Endodermal cell (in vitro differentiated cells): ENCODE measurements around the gene EP300. TPM values are rescaled to one million over a fixed set of nuclear protein-coding genes. Genes with fewer than 3 reads are reported as not detected.

Source experiments
- DNase-seq: peaks from one replicate; pipeline ENCODE4 v3.0.0-alpha.2; 2017
- H3K27ac ChIP-seq: 2 replicates; pipeline ENCODE4 v1.5.1; 2013; ENCODE audit warnings: mild to moderate bottlenecking, low read depth, low read length, moderate library complexity
- H3K27me3 ChIP-seq: 2 replicates; pipeline ENCODE4 v1.6.1; 2013; ENCODE audit warnings: mild to moderate bottlenecking, low read length, moderate library complexity; ENCODE audit not compliant: insufficient read depth, control insufficient read depth, poor library complexity, severe bottlenecking
- H3K36me3 ChIP-seq: 2 replicates; pipeline ENCODE4 v1.7.0; 2013; ENCODE audit warnings: mild to moderate bottlenecking, low read length, moderate library complexity; ENCODE audit not compliant: control insufficient read depth, insufficient read depth
- H3K4me1 ChIP-seq: one replicate; pipeline ENCODE4 v1.7.0; 2013; ENCODE audit warnings: low read length; ENCODE audit not compliant: control insufficient read depth, insufficient read depth
- H3K4me3 ChIP-seq: 2 replicates; pipeline ENCODE4 v1.5.1; 2013; ENCODE audit warnings: mild to moderate bottlenecking, low read length, moderate library complexity
- H3K9ac ChIP-seq: 2 replicates; pipeline ENCODE4 v1.6.1; 2013; ENCODE audit warnings: mild to moderate bottlenecking, low read length, moderate library complexity; ENCODE audit not compliant: poor library complexity, severe bottlenecking; ENCODE audit errors: extremely low read depth
- H3K9me3 ChIP-seq: 2 replicates; pipeline ENCODE4 v1.6.1; 2013; ENCODE audit warnings: mild to moderate bottlenecking, low read length, moderate library complexity; ENCODE audit not compliant: control insufficient read depth
- H3K27ac Mint-ChIP-seq: 2 replicates; pipeline ENCODE4 v1.8.0; 2020; ENCODE audit warnings: mixed read lengths
- H3K27me3 Mint-ChIP-seq: 2 replicates; pipeline ENCODE4 v1.8.0; 2021; ENCODE audit warnings: mild to moderate bottlenecking, mixed read lengths; ENCODE audit not compliant: insufficient read depth
- H3K36me3 Mint-ChIP-seq: 2 replicates; pipeline ENCODE4 v1.8.0; 2020; ENCODE audit warnings: low read depth, mixed read lengths
- H3K4me1 Mint-ChIP-seq: 2 replicates; pipeline ENCODE4 v1.8.0; 2020; ENCODE audit warnings: mixed read lengths
- H3K4me3 Mint-ChIP-seq: 2 replicates; pipeline ENCODE4 v1.8.0; 2020; ENCODE audit warnings: mild to moderate bottlenecking, moderate library complexity, mixed read lengths
- H3K9me3 Mint-ChIP-seq: 2 replicates; pipeline ENCODE4 v1.8.0; 2020; ENCODE audit warnings: mild to moderate bottlenecking, mixed read lengths
- WGBS, 2 experiments: methylation state at CpG; one replicate each; pipeline versions ENCODE4 v1.1.5 to v1.1.7; 2013; ENCODE audit warnings: missing lambda C conversion rate in 2 of 2, mixed read lengths in 1 of 2; ENCODE audit not compliant: insufficient coverage in 1 of 2, insufficient read length in 1 of 2; 5-methylcytosine and 5-hydroxymethylcytosine counted together
- total RNA-seq, 2 donors: library from RNA; stranded (reverse); fragmentation: NEBNext Ultra II Directional in 1 of 2; extraction: Animal tissue kit (Norgen Biotek cat#: 25700) in 1 of 2; gene quantifications; 2 replicates in 1 of 2; 3 replicates in 1 of 2; pipeline ENCODE4 v1.2.1, GENCODE V29; 2021
- TF ChIP-seq, protein P1 (sequence below): fragments of 200-600 bp; sonication (generic); conservative IDR thresholded peaks from 2 replicates; pipeline ENCODE4 v1.5.0; 2021; ENCODE audit warnings: antibody characterized with exemption, mild to moderate bottlenecking

Gene EP300
- total RNA-seq, 2 donors from 2014 or later, result 95.5 to 130 TPM

- Histone ChIP-seq H3K27me3 (no peaks in the 10 kb centered on the region), H3K27ac (peak overlapping the region; percentile 53), H3K4me3 (no peak overlapping the region), H3K36me3 (peaks cover 41% of the 10 kb centered on the region), H3K9ac (no peak overlapping the region), H3K9me3 (no peaks in the 10 kb centered on the region), H3K4me1 (no peaks in the 10 kb centered on the region)
- Mint-ChIP-seq H3K4me1 (no peaks in the 10 kb centered on the region), H3K27ac (peak overlapping the region; percentile 19), H3K9me3 (no peaks in the 10 kb centered on the region), H3K27me3 (no peaks in the 10 kb centered on the region), H3K4me3 (no peak overlapping the region), H3K36me3 (peaks cover 38% of the 10 kb centered on the region)
- DNase-seq, result no peak
- TF ChIP-seq, protein P1, sequence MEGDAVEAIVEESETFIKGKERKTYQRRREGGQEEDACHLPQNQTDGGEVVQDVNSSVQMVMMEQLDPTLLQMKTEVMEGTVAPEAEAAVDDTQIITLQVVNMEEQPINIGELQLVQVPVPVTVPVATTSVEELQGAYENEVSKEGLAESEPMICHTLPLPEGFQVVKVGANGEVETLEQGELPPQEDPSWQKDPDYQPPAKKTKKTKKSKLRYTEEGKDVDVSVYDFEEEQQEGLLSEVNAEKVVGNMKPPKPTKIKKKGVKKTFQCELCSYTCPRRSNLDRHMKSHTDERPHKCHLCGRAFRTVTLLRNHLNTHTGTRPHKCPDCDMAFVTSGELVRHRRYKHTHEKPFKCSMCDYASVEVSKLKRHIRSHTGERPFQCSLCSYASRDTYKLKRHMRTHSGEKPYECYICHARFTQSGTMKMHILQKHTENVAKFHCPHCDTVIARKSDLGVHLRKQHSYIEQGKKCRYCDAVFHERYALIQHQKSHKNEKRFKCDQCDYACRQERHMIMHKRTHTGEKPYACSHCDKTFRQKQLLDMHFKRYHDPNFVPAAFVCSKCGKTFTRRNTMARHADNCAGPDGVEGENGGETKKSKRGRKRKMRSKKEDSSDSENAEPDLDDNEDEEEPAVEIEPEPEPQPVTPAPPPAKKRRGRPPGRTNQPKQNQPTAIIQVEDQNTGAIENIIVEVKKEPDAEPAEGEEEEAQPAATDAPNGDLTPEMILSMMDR, result no peak
- 93 to 94% methylated on average over 14 to 15 of the region's 15 CpGs for WGBS, 2 experiments
Observed at GRCh38 chr22:41181349-41182241, 89.2 kb downstream of the EP300 start.

- TF ChIP-seq, protein P1, result no peak
- H3K36me3 ChIP-seq, result peaks cover 13% of the 10 kb centered on the region
- Mint-ChIP-seq H3K4me3 (no peak overlapping the region), H3K4me1 (peaks cover 2% of the 10 kb centered on the region), H3K36me3 (peaks cover 11% of the 10 kb centered on the region), H3K27me3 (no peaks in the 10 kb centered on the region), H3K27ac (no peak overlapping the region), H3K9me3 (no peaks in the 10 kb centered on the region)
- H3K27me3 ChIP-seq, result no peaks in the 10 kb centered on the region
- H3K4me1 ChIP-seq, result no peaks in the 10 kb centered on the region
- H3K27ac ChIP-seq, result no peak overlapping the region
- 53 to 60% methylated on average over 1 to 3 of the region's 3 CpGs for WGBS, 2 experiments
- DNase-seq, result peak; percentile 76
- H3K4me3 ChIP-seq, result no peak overlapping the region
- no peaks in the 10 kb centered on the region for H3K9me3 ChIP-seq
- no peak overlapping the region for H3K9ac ChIP-seq
Observed at GRCh38 chr22:41184679-41185078, 92.3 kb downstream of the EP300 start.

DNA sequence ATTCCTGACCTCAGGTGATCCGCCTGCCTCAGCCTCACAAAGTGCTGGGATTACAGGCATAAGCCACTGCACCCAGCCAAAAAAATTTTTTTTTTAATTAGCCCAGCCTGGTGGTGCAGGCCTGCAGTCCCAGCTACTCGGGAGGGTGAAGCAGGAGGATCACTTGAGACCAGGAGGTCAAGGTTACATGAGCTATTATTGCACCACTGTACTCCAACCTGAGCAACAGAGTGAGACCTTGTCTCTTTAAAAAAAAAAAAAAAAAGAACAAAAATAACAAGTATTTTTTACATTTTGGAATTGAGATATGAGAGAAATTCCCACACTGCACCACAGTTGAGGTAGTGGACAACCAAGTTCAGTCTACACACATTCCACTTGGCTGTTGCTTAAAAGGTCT is 99.1 kb downstream of the EP300 start:
- no peak overlapping the region for H3K4me3 Mint-ChIP-seq
- TF ChIP-seq, protein P1, result no peak

More for the DNA sequence above, 99.1 kb downstream of the EP300 start:
- Histone ChIP-seq H3K36me3 (no peaks in the 10 kb centered on the region), H3K27me3 (peaks cover 25% of the 10 kb centered on the region), H3K4me1 (no peaks in the 10 kb centered on the region), H3K9me3 (no peaks in the 10 kb centered on the region), H3K4me3 (no peak overlapping the region), H3K9ac (no peak overlapping the region), H3K27ac (no peak overlapping the region)
- Mint-ChIP-seq H3K27ac (no peak overlapping the region), H3K4me1 (peaks cover 8% of the 10 kb centered on the region), H3K27me3 (peaks cover 33% of the 10 kb centered on the region), H3K36me3 (no peaks in the 10 kb centered on the region), H3K9me3 (no peaks in the 10 kb centered on the region)
- WGBS, 2 experiments, result 90 to 92% methylated on average over 2 of the region's 2 CpGs
- no peak for DNase-seq
